ENCODE results near the gene HTR4. TPM values are rescaled to one million over a fixed set of nuclear protein-coding genes. Genes with fewer than 3 reads are reported as not detected.

The HTR4 gene
- total RNA-seq, 2 experiments from 2014 or later: not detected

GRCh38 chr5:148509893-148510292 is 144.4 kb downstream of the HTR4 start:
- no peak overlapping the region for H3K4me3 Mint-ChIP-seq
- no peak for TF ChIP-seq CTCF (IDR thresholded peaks at IDR 0.05)
- POLR2A ChIA-PET: no interaction called here
- H3K27me3 Mint-ChIP-seq: peaks cover 3% of the 10 kb centered on the region
- no peaks in the 10 kb centered on the region for H3K9me3 Mint-ChIP-seq
- DNase-seq (no peak), ATAC-seq (no peak)
- intact Hi-C loops (cut with micrococcal nuclease): no loop called here
- no peaks in the 10 kb centered on the region for H3K4me1 Mint-ChIP-seq (ENCODE audit: low read depth)
- H3K27ac Mint-ChIP-seq: no peak overlapping the region
- no peaks in the 10 kb centered on the region for H3K36me3 Mint-ChIP-seq (ENCODE audit: low read depth)
- CTCF ChIA-PET: interaction anchor here (1.1 kb wide), 1 partner anchor 221 kb away, joined by 7 read pairs; no protein-coding TSS in a partner anchor

- H3K27ac Mint-ChIP-seq: no peak overlapping the region
- H3K4me3 Mint-ChIP-seq: no peak overlapping the region
- ATAC-seq (no peak), DNase-seq (no peak)
- ChIA-PET POLR2A (no interaction called here), CTCF (interaction anchor here (1.3 kb wide), 1 partner anchor 24 kb away, joined by 4 read pairs; no protein-coding TSS in a partner anchor)
- TF ChIP-seq CTCF (IDR thresholded peaks at IDR 0.05): no peak
- intact Hi-C loops (cut with micrococcal nuclease): no loop called here
- no peaks in the 10 kb centered on the region for H3K4me1 Mint-ChIP-seq (ENCODE audit: low read depth)
- no peaks in the 10 kb centered on the region for H3K9me3 Mint-ChIP-seq
- H3K36me3 Mint-ChIP-seq (ENCODE audit: low read depth): no peaks in the 10 kb centered on the region
- peaks cover 3% of the 10 kb centered on the region for H3K27me3 Mint-ChIP-seq
These were observed 146.7 kb downstream of the HTR4 start for GRCh38 chr5:148507648-148508047.

GRCh38 chr5:148499452-148499851 is 154.9 kb downstream of the HTR4 start:
- H3K9me3 Mint-ChIP-seq: no peaks in the 10 kb centered on the region
- intact Hi-C loops (cut with micrococcal nuclease): no loop called here
- no peaks in the 10 kb centered on the region for H3K4me1 Mint-ChIP-seq (ENCODE audit: low read depth)
- H3K4me3 Mint-ChIP-seq: no peak overlapping the region
- H3K36me3 Mint-ChIP-seq (ENCODE audit: low read depth): no peaks in the 10 kb centered on the region
- CTCF ChIA-PET: no interaction called here
- peaks cover 14% of the 10 kb centered on the region for H3K27me3 Mint-ChIP-seq
- POLR2A ChIA-PET: no interaction called here
- DNase-seq (no peak), ATAC-seq (no peak)
- no peak overlapping the region for H3K27ac Mint-ChIP-seq
- TF ChIP-seq CTCF (IDR thresholded peaks at IDR 0.05): no peak

- TF ChIP-seq CTCF (IDR thresholded peaks at IDR 0.05): no peak
- DNase-seq (no peak), ATAC-seq (no peak)
- Mint-ChIP-seq H3K27me3 (peaks cover 16% of the 10 kb centered on the region), H3K4me3 (no peak overlapping the region), H3K9me3 (no peaks in the 10 kb centered on the region), H3K27ac (no peak overlapping the region), H3K36me3 (ENCODE audit: low read depth) (no peaks in the 10 kb centered on the region), H3K4me1 (ENCODE audit: low read depth) (no peaks in the 10 kb centered on the region)
- CTCF ChIA-PET: no interaction called here
- intact Hi-C loops (cut with micrococcal nuclease): no loop called here
- POLR2A ChIA-PET: no interaction called here
These were observed 156.6 kb downstream of the HTR4 start for GRCh38 chr5:148497757-148498156.

- Mint-ChIP-seq H3K27ac (no peak overlapping the region), H3K4me3 (no peak overlapping the region), H3K4me1 (ENCODE audit: low read depth) (no peaks in the 10 kb centered on the region), H3K36me3 (ENCODE audit: low read depth) (no peaks in the 10 kb centered on the region), H3K9me3 (no peaks in the 10 kb centered on the region), H3K27me3 (peaks cover 11% of the 10 kb centered on the region)
- intact Hi-C loops (cut with micrococcal nuclease): no loop called here
- TF ChIP-seq CTCF (IDR thresholded peaks at IDR 0.05): no peak
- no peak for DNase-seq
- POLR2A ChIA-PET: no interaction called here
- ATAC-seq: no peak
- CTCF ChIA-PET: interaction anchor here (1.2 to 1.8 kb wide), 2 partner anchors 10 to 239 kb away, joined by 3 to 4 read pairs; no protein-coding TSS in a partner anchor
These were observed 162.0 kb downstream of the HTR4 start for GRCh38 chr5:148492351-148492750.

All from activated CD8-positive, alpha-beta T cell treated with anti-CD3 and anti-CD28 coated beads for 36 hours (primary cell).